ENCODE data around the gene LILRB3. TPM values are rescaled to one million over a fixed set of nuclear protein-coding genes. Genes with fewer than 3 reads are reported as not detected.
A peak's percentile ranks its signal among the peaks of the same experiment; 100 is the strongest.

Gene LILRB3
- total and polyA plus RNA-seq, 2 donors from 2014 or later: 1.4 to 10.0 TPM

GRCh38 chr19:54206831-54207177, 16.0 kb downstream of the LILRB3 start:
- FAIRE-seq (no peak), DNase-seq (peak in 1 of 5 donors; percentile 26)
- H3K9me3 ChIP-seq (ENCODE audit: control insufficient read depth in 2 of 3, insufficient read depth in 1 of 3, low read length in 3 of 3): no peaks in the 10 kb centered on the region
- H3K27me3 ChIP-seq (ENCODE audit: control insufficient read depth, insufficient read depth, low read length): no peaks in the 10 kb centered on the region
- intact Hi-C loops (cut with DNase I): no loop called here
- H3K27ac ChIP-seq (ENCODE audit: low read depth in 2 of 2, low read length in 2 of 2): peak overlapping the region in 1 of 2 donors; percentile 0
- peaks cover 20 to 54% (median 32%) of the 10 kb centered on the region in 3 donors for H3K36me3 ChIP-seq (ENCODE audit: control insufficient read depth in 2 of 3, insufficient read depth in 3 of 3, low read length in 3 of 3)
- no peak overlapping the region for H3K4me3 ChIP-seq (ENCODE audit: low read length in 3 of 3)
- no peak for TF ChIP-seq CTCF (IDR thresholded peaks at IDR 0.05; ENCODE audit: borderline replicate concordance, extremely low read depth, insufficient read depth)
- H3K9ac ChIP-seq (ENCODE audit: low read length in 3 of 3): no peak overlapping the region
- H3K4me1 ChIP-seq (ENCODE audit: control insufficient read depth in 2 of 3, insufficient read depth in 2 of 3, low read depth in 1 of 3, low read length in 3 of 3): peaks cover 12 to 47% (median 39%) of the 10 kb centered on the region in 3 donors

- Histone ChIP-seq H3K4me1 (ENCODE audit: control insufficient read depth in 2 of 3, insufficient read depth in 2 of 3, low read depth in 1 of 3, low read length in 3 of 3) (peaks cover 17 to 47% (median 44%) of the 10 kb centered on the region in 3 donors), H3K9ac (ENCODE audit: low read length in 3 of 3) (no peak overlapping the region), H3K36me3 (ENCODE audit: control insufficient read depth in 2 of 3, insufficient read depth in 3 of 3, low read length in 3 of 3) (peaks cover 22 to 54% (median 32%) of the 10 kb centered on the region in 3 donors), H3K27me3 (ENCODE audit: control insufficient read depth, insufficient read depth, low read length) (no peaks in the 10 kb centered on the region), H3K9me3 (ENCODE audit: control insufficient read depth in 2 of 3, insufficient read depth in 1 of 3, low read length in 3 of 3) (no peaks in the 10 kb centered on the region), H3K27ac (ENCODE audit: low read depth in 2 of 2, low read length in 2 of 2) (peak overlapping the region in 1 of 2 donors; percentile 0), H3K4me3 (ENCODE audit: low read length in 3 of 3) (no peak overlapping the region)
- no peak for FAIRE-seq
- intact Hi-C loops (cut with DNase I): no loop called here
- peak in 1 of 5 donors; percentile 69 for DNase-seq
- no peak for TF ChIP-seq CTCF (IDR thresholded peaks at IDR 0.05; ENCODE audit: borderline replicate concordance, extremely low read depth, insufficient read depth)
Measured at GRCh38 chr19:54206030-54206830, 16.6 kb downstream of the LILRB3 start.

- TF ChIP-seq CTCF (IDR thresholded peaks at IDR 0.05; ENCODE audit: borderline replicate concordance, extremely low read depth, insufficient read depth): no peak
- intact Hi-C loops (cut with DNase I): no loop called here
- H3K9me3 ChIP-seq (ENCODE audit: control insufficient read depth in 2 of 3, insufficient read depth in 1 of 3, low read length in 3 of 3): no peaks in the 10 kb centered on the region
- H3K4me3 ChIP-seq (ENCODE audit: low read length in 3 of 3): no peak overlapping the region
- H3K27ac ChIP-seq (ENCODE audit: low read depth in 2 of 2, low read length in 2 of 2): no peak overlapping the region
- peak in 1 of 5 donors; percentile 15 for DNase-seq
- no peak overlapping the region for H3K9ac ChIP-seq (ENCODE audit: low read length in 3 of 3)
- H3K36me3 ChIP-seq (ENCODE audit: control insufficient read depth in 2 of 3, insufficient read depth in 3 of 3, low read length in 3 of 3): peaks cover 22 to 54% (median 32%) of the 10 kb centered on the region in 3 donors
- FAIRE-seq: no peak
- H3K4me1 ChIP-seq (ENCODE audit: control insufficient read depth in 2 of 3, insufficient read depth in 2 of 3, low read depth in 1 of 3, low read length in 3 of 3): peaks cover 13 to 42% (median 37%) of the 10 kb centered on the region in 3 donors
- no peaks in the 10 kb centered on the region for H3K27me3 ChIP-seq (ENCODE audit: control insufficient read depth, insufficient read depth, low read length)
Measured at GRCh38 chr19:54204767-54205468, 17.9 kb downstream of the LILRB3 start.

All from kidney (tissue), 14 donors.